GM10248 (cell line): ENCODE measurements around the gene TMED1.

Experiments
- CTCF ChIA-PET: fragments of 300-600 bp; sonication (Branson Sonifier 250); formaldehyde crosslinking; extraction: SDS; loops from one replicate; lab custom pipeline; 2021; ENCODE audit warnings: antibody characterized with exemption; lab: Yijun Ruan, JAX
- POLR2A ChIA-PET: fragments of 350-650 bp; sonication (Branson Sonifier 250); formaldehyde crosslinking; extraction: SDS; loops from one replicate; lab custom pipeline; 2020; ENCODE audit warnings: antibody characterized with exemption; lab: Yijun Ruan, JAX
- DNase-seq: peaks from one replicate; pipeline ENCODE4 v3.0.0; 2012; ENCODE audit errors: extremely low spot score
- TF ChIP-seq, protein P1 (sequence below): IDR thresholded peaks from 2 replicates; pipeline ENCODE4 v1.5.1; 2012; ENCODE audit warnings: mild to moderate bottlenecking, low read depth; ENCODE audit errors: extremely low read depth, missing control alignments, control extremely low read depth

TMED1 gene

DNA sequence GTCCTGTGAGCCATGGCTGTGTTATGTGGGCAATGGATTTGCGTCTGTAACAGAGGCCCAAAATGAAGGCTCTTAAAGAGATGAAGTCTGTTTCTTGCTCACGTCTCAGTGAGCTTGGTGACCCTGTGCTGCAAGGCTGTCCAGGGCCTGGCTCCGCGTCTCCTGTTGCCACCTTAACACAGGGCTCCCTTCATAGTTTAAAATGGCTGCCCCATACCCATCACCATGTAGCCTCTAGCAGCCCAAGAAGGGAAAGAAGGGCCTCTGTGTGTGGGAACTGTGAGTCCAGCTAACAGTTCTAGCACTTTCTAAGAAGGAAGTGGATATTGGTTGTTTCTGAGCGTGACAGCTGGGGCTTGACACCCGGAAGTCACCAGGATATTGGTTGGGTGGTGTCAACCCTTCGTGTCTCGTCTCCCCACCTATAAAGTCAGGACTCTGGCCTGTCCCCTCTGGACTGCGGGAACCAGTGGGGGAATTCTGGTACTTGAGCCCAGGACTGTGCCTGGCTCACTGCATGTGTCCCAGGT is 20.9 kb downstream of the TMED1 start:
- ChIA-PET POLR2A (no interaction called here), CTCF (interaction anchor here (0.9 to 2.4 kb wide), 6 partner anchors 21 to 112 kb away, joined by 3 to 12 read pairs (median 4); partner anchors contain the start of genes DNM2 and TMED1)
- TF ChIP-seq, protein P1, sequence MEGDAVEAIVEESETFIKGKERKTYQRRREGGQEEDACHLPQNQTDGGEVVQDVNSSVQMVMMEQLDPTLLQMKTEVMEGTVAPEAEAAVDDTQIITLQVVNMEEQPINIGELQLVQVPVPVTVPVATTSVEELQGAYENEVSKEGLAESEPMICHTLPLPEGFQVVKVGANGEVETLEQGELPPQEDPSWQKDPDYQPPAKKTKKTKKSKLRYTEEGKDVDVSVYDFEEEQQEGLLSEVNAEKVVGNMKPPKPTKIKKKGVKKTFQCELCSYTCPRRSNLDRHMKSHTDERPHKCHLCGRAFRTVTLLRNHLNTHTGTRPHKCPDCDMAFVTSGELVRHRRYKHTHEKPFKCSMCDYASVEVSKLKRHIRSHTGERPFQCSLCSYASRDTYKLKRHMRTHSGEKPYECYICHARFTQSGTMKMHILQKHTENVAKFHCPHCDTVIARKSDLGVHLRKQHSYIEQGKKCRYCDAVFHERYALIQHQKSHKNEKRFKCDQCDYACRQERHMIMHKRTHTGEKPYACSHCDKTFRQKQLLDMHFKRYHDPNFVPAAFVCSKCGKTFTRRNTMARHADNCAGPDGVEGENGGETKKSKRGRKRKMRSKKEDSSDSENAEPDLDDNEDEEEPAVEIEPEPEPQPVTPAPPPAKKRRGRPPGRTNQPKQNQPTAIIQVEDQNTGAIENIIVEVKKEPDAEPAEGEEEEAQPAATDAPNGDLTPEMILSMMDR, result no peak

DNA sequence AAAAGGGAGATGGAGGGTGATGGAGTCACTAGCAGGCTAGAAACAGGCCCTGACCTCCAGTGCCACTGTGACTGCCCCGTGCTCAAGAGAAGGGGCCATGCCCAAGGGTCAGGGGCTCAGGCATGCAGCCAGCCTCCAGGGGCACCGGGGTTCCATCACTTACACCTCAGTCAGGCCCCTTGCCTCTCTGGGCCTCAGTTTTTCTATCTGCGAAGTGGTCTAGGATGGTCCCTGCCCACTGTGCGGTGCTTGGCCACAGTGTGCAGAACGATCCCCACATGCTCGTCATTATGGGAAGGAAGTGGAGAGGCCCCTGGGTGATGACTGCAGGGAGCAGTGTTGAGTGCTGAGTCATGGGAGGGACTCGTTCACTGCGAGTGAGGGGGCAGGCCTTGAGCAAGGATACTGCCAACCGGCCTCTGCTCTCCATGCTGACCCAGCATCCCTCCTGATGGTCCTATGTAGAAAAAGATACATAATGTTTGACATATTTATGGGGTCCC is 23.1 kb downstream of the TMED1 start:
- TF ChIP-seq, protein P1, result no peak
- no peak for DNase-seq
- ChIA-PET CTCF (interaction anchor here (1.1 to 1.4 kb wide), 2 partner anchors 8 to 51 kb away, joined by 3 read pairs; no protein-coding TSS in a partner anchor), POLR2A (no interaction called here)

More for the DNA sequence above, 20.9 kb downstream of the TMED1 start:
- no peak for DNase-seq

DNA sequence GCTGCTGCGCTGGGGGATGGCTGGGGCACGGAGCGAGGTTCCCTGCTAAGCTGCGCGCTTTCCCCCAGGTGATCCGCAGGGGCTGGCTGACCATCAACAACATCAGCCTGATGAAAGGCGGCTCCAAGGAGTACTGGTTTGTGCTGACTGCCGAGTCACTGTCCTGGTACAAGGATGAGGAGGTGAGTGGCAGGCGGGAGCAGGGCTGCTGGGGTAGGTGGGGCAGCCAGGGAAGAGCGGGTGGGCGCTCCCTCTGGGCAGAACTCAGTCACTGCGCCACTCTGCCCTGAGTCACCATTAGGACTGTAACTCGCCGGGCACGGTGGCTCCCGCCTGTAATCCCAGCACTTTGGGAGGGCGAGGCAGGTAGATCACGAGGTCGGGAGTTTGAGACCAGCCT is 23.8 kb downstream of the TMED1 start:
- TF ChIP-seq, protein P1, result no peak
- CTCF ChIA-PET, result interaction anchor here (1.1 to 1.4 kb wide), 2 partner anchors 9 to 52 kb away, joined by 3 read pairs; no protein-coding TSS in a partner anchor
- no peak for DNase-seq
- POLR2A ChIA-PET, result no interaction called here

DNA sequence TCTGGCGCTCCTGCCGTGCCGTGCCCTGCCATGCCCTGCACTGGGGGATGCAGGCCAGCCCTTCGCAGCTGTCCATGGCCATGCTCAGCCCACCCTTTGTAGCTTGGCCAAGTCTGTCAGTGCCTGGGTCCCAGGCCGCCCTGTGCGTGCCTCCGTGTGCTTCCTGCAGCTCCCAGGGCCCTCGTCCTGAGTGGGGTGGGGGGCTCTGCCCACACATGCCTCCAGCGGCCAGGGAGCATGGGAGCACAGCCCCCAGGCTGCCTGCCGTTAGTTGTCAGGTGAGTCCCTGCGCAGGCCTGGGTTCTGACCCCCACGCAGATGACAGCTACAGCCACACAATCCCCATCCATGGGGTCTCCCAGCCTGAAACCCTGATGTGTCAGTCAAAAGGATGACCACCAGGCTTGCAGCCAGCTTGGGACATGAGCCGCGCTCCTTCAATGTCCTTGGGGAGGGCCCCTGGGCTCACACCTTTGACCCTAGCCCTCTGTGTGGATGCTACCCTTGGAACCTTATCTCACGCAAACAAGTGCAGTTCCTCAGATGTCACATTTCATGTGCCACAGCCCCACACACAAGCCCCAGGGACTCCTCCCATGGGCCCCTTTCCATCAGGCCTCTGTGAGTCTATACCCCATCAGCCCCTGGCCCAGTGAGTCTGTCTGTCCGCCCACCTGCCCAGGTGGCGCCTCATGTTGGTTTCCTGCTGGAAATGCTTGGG is 24.5 kb downstream of the TMED1 start:
- POLR2A ChIA-PET, result no interaction called here
- DNase-seq, result no peak

DNA sequence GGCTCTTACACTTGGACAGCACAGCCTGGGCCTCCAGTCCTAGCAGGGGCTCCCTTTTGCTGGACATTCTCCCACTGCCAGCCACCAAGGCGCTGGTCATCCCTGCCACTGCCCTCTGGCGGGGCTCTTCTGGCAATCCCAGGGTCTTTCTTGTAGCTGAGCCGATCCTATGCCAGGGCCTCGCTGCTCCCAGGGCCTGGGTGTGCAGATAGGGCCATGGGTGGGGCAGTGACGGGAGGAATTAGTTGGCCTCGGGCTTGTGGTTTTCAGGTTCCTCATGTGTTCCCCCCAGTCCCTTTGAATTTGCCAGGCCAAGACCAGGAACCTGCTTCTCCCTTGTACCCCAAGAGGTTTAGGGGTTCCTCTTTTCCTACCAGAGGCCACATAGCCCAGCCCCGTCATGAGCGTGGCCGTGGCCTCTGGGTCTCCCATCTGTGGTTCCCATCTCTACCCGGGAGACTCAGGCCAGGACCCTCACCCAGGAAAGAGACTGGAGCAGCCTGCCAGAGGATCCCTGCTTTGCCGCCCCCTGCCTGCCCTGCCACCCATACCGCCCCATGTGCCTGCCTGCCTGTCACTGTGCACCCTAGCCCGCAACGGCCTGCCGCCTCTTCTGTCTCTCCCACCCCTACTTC is 26.2 kb downstream of the TMED1 start:
- ChIA-PET POLR2A (no interaction called here), CTCF (interaction anchor here (1.3 to 1.5 kb wide), 2 partner anchors 11 to 54 kb away, joined by 3 to 4 read pairs; no protein-coding TSS in a partner anchor)

More for the DNA sequence above, 24.5 kb downstream of the TMED1 start:
- CTCF ChIA-PET, result interaction anchor here (1.1 to 1.4 kb wide), 3 partner anchors 9 to 53 kb away, joined by 3 to 4 read pairs (median 3); no protein-coding TSS in a partner anchor
- TF ChIP-seq, protein P1, result no peak

More for the DNA sequence above, 26.2 kb downstream of the TMED1 start:
- TF ChIP-seq, protein P1, result no peak
- DNase-seq, result no peak
